Left renal pelvis (tissue), 4 donors: Measurements from ENCODE around the gene ANAPC2. TPM values are rescaled to one million over a fixed set of nuclear protein-coding genes. Genes with fewer than 3 reads are reported as not detected.

ENCODE experiments used
- DNase-seq, 4 donors: peaks; one replicate each; pipeline ENCODE4 v3.0.0-alpha.2; 2013; ENCODE audit warnings: low read depth in 4 of 4, low spot score in 3 of 4
- polyA plus RNA-seq, 4 donors: library from polyadenylated mRNA; unstranded; fragments of 120-200 nt; gene quantifications; one replicate each; pipeline ENCODE4 v1.2.1, GENCODE V29; 2013; ENCODE audit not compliant: insufficient read length in 4 of 4

ANAPC2 gene
- polyA plus RNA-seq, 4 donors, result 32.7 to 54.9 (median 41.4) TPM

GRCh38 chr9:137165250-137165836, 23.0 kb downstream of the ANAPC2 start:
- DNase-seq, result no peak

GRCh38 chr9:137164370-137165249, 23.8 kb downstream of the ANAPC2 start:
- no peak for DNase-seq

- DNase-seq, result no peak
These were observed 24.6 kb downstream of the ANAPC2 start for GRCh38 chr9:137163805-137164204.

- no peak for DNase-seq
These were observed 25.0 kb downstream of the ANAPC2 start for GRCh38 chr9:137163365-137163715.

- no peak for DNase-seq
These were observed 25.6 kb downstream of the ANAPC2 start for GRCh38 chr9:137162505-137163364.

- DNase-seq, result no peak
These were observed 26.5 kb downstream of the ANAPC2 start for GRCh38 chr9:137161558-137162486.

- no peak for DNase-seq
These were observed 27.4 kb downstream of the ANAPC2 start for GRCh38 chr9:137160716-137161557.

GRCh38 chr9:137160054-137160425, 28.3 kb downstream of the ANAPC2 start:
- no peak for DNase-seq

GRCh38 chr9:137159105-137160053, 29.0 kb downstream of the ANAPC2 start:
- no peak for DNase-seq

GRCh38 chr9:137158625-137159024, 29.7 kb downstream of the ANAPC2 start:
- DNase-seq, result no peak

- DNase-seq, result no peak
These were observed 30.5 kb downstream of the ANAPC2 start for GRCh38 chr9:137157618-137158415.

- DNase-seq, result no peak
These were observed 31.6 kb downstream of the ANAPC2 start for GRCh38 chr9:137156567-137157375.

- no peak for DNase-seq
These were observed 35.4 kb downstream of the ANAPC2 start for GRCh38 chr9:137152844-137153405.

GRCh38 chr9:137150617-137151457, 37.5 kb downstream of the ANAPC2 start:
- no peak for DNase-seq

- DNase-seq, result no peak
These were observed 38.3 kb downstream of the ANAPC2 start for GRCh38 chr9:137149942-137150616.
